HG02642 (cell line): ENCODE data around the gene GADD45G.

Source experiments
- ATAC-seq: cut with Tn5 transposase; IDR thresholded peaks from one replicate; pipeline ENCODE4 v1.9.1; 2021; ENCODE audit warnings: mild to moderate bottlenecking; ENCODE audit not compliant: unreplicated experiment, poor library complexity

The GADD45G gene

GRCh38 chr9:89626741-89627265, 22.0 kb downstream of the GADD45G start:
- no peak for ATAC-seq

- no peak for ATAC-seq
Observed at GRCh38 chr9:89628601-89629000, 23.8 kb downstream of the GADD45G start.

GRCh38 chr9:89629081-89629976, 24.5 kb downstream of the GADD45G start:
- ATAC-seq = no peak

- no peak for ATAC-seq
Observed at GRCh38 chr9:89630508-89630907, 25.7 kb downstream of the GADD45G start.

GRCh38 chr9:89631384-89631783, 26.6 kb downstream of the GADD45G start:
- no peak for ATAC-seq

GRCh38 chr9:89632192-89632733, 27.5 kb downstream of the GADD45G start:
- no peak for ATAC-seq

GRCh38 chr9:89632736-89633135, 27.9 kb downstream of the GADD45G start:
- ATAC-seq = no peak

- no peak for ATAC-seq
Observed at GRCh38 chr9:89633404-89633803, 28.6 kb downstream of the GADD45G start.

- no peak for ATAC-seq
Observed at GRCh38 chr9:89633920-89634319, 29.1 kb downstream of the GADD45G start.

- ATAC-seq = no peak
Observed at GRCh38 chr9:89634995-89635742, 30.4 kb downstream of the GADD45G start.

- no peak for ATAC-seq
Observed at GRCh38 chr9:89635816-89636215, 31.0 kb downstream of the GADD45G start.

GRCh38 chr9:89637787-89638186, 33.0 kb downstream of the GADD45G start:
- ATAC-seq = no peak

GRCh38 chr9:89638359-89638758, 33.5 kb downstream of the GADD45G start:
- ATAC-seq = no peak

GRCh38 chr9:89638893-89639292, 34.1 kb downstream of the GADD45G start:
- ATAC-seq = no peak

- no peak for ATAC-seq
Observed at GRCh38 chr9:89639367-89639795, 34.6 kb downstream of the GADD45G start.

- ATAC-seq = no peak
Observed at GRCh38 chr9:89639961-89640360, 35.1 kb downstream of the GADD45G start.

- no peak for ATAC-seq
Observed at GRCh38 chr9:89640361-89640760, 35.5 kb downstream of the GADD45G start.

GRCh38 chr9:89640801-89641200, 36.0 kb downstream of the GADD45G start:
- no peak for ATAC-seq

GRCh38 chr9:89641980-89642379, 37.2 kb downstream of the GADD45G start:
- ATAC-seq = no peak

GRCh38 chr9:89642789-89643188, 38.0 kb downstream of the GADD45G start:
- no peak for ATAC-seq
